Dendritic cell treated with granulocyte-macrophage colony-stimulating factor and Interleukin-4, amounts not matched to agents 40 ng/mL and 50 ng/mL, for 4 days (primary cell): ENCODE measurements around the gene ZDHHC16.
"Not testable (repeated sequence)": the region's sequence is repeated elsewhere in the genome, so short reads cannot be mapped to it uniquely, and the experiment has no call there.

Source experiments
- H3K27ac Mint-ChIP-seq: one replicate; pipeline ENCODE4 v1.8.0; 2022; ENCODE audit warnings: mild to moderate bottlenecking, mixed read lengths
- H3K27me3 Mint-ChIP-seq: one replicate; pipeline ENCODE4 v1.8.0; 2022; ENCODE audit warnings: mild to moderate bottlenecking, mixed read lengths
- H3K36me3 Mint-ChIP-seq: one replicate; pipeline ENCODE4 v1.8.0; 2022; ENCODE audit warnings: low read depth, mixed read lengths
- H3K4me1 Mint-ChIP-seq: one replicate; pipeline ENCODE4 v1.8.0; 2022; ENCODE audit warnings: low read depth, mixed read lengths
- H3K4me3 Mint-ChIP-seq: one replicate; pipeline ENCODE4 v1.8.0; 2022; ENCODE audit warnings: mild to moderate bottlenecking, moderate library complexity, mixed read lengths
- H3K9me3 Mint-ChIP-seq: one replicate; pipeline ENCODE4 v1.8.0; 2022; ENCODE audit warnings: mixed read lengths
- intact Hi-C: fragments of 100-400 bp; cut with micrococcal nuclease; formaldehyde crosslinking; loops from one replicate; pipeline ENCODE4 v1.15.0; 2022

ZDHHC16 gene

DNA sequence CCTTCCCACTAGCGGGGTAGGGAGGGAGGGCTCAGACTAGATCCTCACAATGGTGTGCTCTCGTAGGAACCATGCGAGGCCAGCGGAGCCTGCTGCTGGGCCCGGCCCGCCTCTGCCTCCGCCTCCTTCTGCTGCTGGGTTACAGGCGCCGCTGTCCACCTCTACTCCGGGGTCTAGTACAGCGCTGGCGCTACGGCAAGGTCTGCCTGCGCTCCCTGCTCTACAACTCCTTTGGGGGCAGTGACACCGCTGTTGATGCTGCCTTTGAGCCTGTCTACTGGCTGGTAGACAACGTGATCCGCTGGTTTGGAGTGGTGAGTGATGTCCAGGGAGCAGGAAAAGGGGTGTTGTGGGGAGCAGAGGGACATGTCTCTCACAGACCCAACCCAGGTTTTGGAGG lies 5.6 kb downstream of the ZDHHC16 start:
- Mint-ChIP-seq H3K9me3 (no peaks in the 10 kb centered on the region), H3K4me1 (peaks cover 16% of the 10 kb centered on the region), H3K27ac (no peak overlapping the region), H3K27me3 (no peaks in the 10 kb centered on the region), H3K4me3 (no peak overlapping the region), H3K36me3 (peaks cover 62% of the 10 kb centered on the region)
- intact Hi-C loops = no loop called here

- intact Hi-C loops = no loop called here
- Mint-ChIP-seq H3K9me3 (no peaks in the 10 kb centered on the region), H3K4me1 (peaks cover 9% of the 10 kb centered on the region), H3K36me3 (peaks cover 70% of the 10 kb centered on the region), H3K27me3 (no peaks in the 10 kb centered on the region), H3K27ac (no peak overlapping the region), H3K4me3 (no peak overlapping the region)
These were observed 6.4 kb downstream of the ZDHHC16 start for GRCh38 chr10:97452352-97452751.

DNA sequence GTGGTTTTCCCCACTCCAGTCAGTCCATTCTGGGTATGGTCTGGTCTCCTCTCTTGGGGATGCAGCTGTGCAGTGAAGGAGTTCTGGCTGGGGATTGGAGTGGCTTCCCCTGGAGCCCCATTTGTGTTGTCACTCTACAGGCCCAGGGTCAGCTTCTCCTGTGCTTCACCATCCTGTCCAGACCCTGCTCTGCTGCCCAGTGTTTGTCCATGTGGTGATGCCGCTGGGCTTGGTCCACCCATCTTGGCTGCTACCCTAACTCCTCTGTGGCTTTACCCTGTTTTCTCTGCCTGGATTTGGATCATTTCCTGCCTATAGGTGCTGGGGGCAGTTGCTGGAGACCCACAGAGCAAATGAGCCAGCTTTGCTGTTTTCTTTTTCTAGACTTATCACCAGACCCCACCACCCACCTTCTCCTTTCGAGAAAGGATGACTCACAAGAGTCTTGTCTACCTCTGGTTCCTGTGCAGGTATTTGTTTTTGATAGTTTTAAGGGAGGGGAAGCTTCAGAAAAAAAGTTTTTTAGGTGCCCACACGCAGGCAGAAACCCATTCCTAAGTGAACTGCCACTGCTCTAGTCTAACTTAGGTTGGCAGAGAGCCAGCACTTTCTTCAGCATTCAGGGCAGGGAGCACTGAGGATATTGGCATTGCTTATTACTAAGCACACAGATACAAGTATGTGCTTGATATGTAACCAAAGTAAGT lies 8.5 kb downstream of the ZDHHC16 start:
- Mint-ChIP-seq H3K36me3 (peaks cover 91% of the 10 kb centered on the region), H3K4me1 (no peaks in the 10 kb centered on the region), H3K27me3 (no peaks in the 10 kb centered on the region), H3K27ac (peak overlapping the region; percentile 8), H3K9me3 (no peaks in the 10 kb centered on the region), H3K4me3 (no peak overlapping the region)
- intact Hi-C loops = no loop called here

GRCh38 chr10:97456034-97456685 lies 10.2 kb downstream of the ZDHHC16 start:
- H3K4me1 Mint-ChIP-seq = no peaks in the 10 kb centered on the region
- no peaks in the 10 kb centered on the region for H3K27me3 Mint-ChIP-seq
- H3K36me3 Mint-ChIP-seq = peaks cover 96% of the 10 kb centered on the region
- H3K9me3 Mint-ChIP-seq = no peaks in the 10 kb centered on the region
- H3K4me3 Mint-ChIP-seq = no peak overlapping the region
- intact Hi-C loops = no loop called here
- no peak overlapping the region for H3K27ac Mint-ChIP-seq

GRCh38 chr10:97456686-97457065 lies 10.7 kb downstream of the ZDHHC16 start:
- Mint-ChIP-seq H3K4me1 (no peaks in the 10 kb centered on the region), H3K36me3 (peaks cover 97% of the 10 kb centered on the region), H3K27me3 (no peaks in the 10 kb centered on the region), H3K4me3 (no peak overlapping the region), H3K27ac (no peak overlapping the region), H3K9me3 (no peaks in the 10 kb centered on the region)
- intact Hi-C loops = no loop called here

- H3K4me3 Mint-ChIP-seq = no peak overlapping the region
- no peaks in the 10 kb centered on the region for H3K9me3 Mint-ChIP-seq
- H3K36me3 Mint-ChIP-seq = peaks cover 97% of the 10 kb centered on the region
- H3K27ac Mint-ChIP-seq = no peak overlapping the region
- intact Hi-C loops = no loop called here
- H3K27me3 Mint-ChIP-seq = no peaks in the 10 kb centered on the region
- H3K4me1 Mint-ChIP-seq = no peaks in the 10 kb centered on the region
These were observed 13.1 kb downstream of the ZDHHC16 start for GRCh38 chr10:97459111-97459510.

DNA sequence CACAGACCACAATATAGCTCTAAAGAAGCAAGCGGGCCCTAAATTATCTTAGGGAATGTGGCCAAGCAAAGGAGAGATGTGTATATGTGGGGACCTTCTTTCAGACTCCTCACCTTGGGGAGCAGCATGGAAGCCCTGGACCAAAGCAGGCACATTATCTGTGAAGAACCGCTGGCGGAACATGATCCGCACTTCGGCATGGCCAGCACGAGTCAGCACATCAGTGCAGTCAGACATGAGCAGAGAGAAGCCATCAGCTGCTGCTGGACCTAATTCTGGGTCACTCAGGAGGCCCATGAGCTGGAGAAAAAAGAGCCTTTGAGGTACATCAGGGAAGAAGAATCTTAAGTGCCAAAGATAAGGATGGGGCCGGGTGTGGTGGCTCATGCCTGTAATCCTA lies 14.0 kb downstream of the ZDHHC16 start:
- H3K36me3 Mint-ChIP-seq = peaks cover 100% of the 10 kb centered on the region
- no peaks in the 10 kb centered on the region for H3K9me3 Mint-ChIP-seq
- intact Hi-C loops = no loop called here
- no peaks in the 10 kb centered on the region for H3K27me3 Mint-ChIP-seq
- no peak overlapping the region for H3K4me3 Mint-ChIP-seq
- no peaks in the 10 kb centered on the region for H3K4me1 Mint-ChIP-seq
- H3K27ac Mint-ChIP-seq = no peak overlapping the region

DNA sequence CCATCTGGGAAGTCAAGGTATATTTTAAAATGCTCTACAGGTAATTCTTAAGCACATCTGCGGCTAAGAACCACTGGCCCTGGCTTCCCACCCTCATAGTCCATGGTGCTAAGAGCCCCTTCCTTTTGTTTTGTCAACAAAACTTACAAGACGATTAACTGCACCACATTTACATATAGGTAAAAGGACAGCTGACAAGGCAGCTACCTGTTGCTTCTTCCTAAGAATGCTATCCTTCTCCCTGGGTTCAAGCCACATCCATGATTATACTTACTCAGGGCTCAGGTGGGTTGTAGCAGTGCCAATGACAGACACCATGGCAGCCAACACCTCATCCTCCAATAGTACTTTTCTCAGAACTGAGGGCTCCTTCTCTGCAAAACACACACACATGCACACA lies 16.3 kb downstream of the ZDHHC16 start:
- Mint-ChIP-seq H3K4me1 (no peaks in the 10 kb centered on the region), H3K4me3 (no peak overlapping the region), H3K36me3 (peaks cover 100% of the 10 kb centered on the region), H3K9me3 (no peaks in the 10 kb centered on the region), H3K27me3 (no peaks in the 10 kb centered on the region), H3K27ac (no peak overlapping the region)
- intact Hi-C loops = no loop called here

- Mint-ChIP-seq H3K4me1 (no peaks in the 10 kb centered on the region), H3K36me3 (peaks cover 100% of the 10 kb centered on the region), H3K9me3 (no peaks in the 10 kb centered on the region), H3K27me3 (no peaks in the 10 kb centered on the region), H3K27ac (no peak overlapping the region), H3K4me3 (no peak overlapping the region)
- intact Hi-C loops = loop anchor here (1.0 kb wide), 1 partner anchor 90 kb away; no protein-coding TSS in a partner anchor
These were observed 17.6 kb downstream of the ZDHHC16 start for GRCh38 chr10:97463363-97464132.

- H3K36me3 Mint-ChIP-seq = peaks cover 100% of the 10 kb centered on the region
- intact Hi-C loops = no loop called here
- no peak overlapping the region for H3K27ac Mint-ChIP-seq
- H3K27me3 Mint-ChIP-seq = no peaks in the 10 kb centered on the region
- H3K4me3 Mint-ChIP-seq = no peak overlapping the region
- no peaks in the 10 kb centered on the region for H3K4me1 Mint-ChIP-seq
- H3K9me3 Mint-ChIP-seq = no peaks in the 10 kb centered on the region
These were observed 18.3 kb downstream of the ZDHHC16 start for GRCh38 chr10:97464226-97464625.

- no peaks in the 10 kb centered on the region for H3K9me3 Mint-ChIP-seq
- H3K27me3 Mint-ChIP-seq = no peaks in the 10 kb centered on the region
- no peak overlapping the region for H3K27ac Mint-ChIP-seq
These were observed 20.0 kb downstream of the ZDHHC16 start for GRCh38 chr10:97465982-97466381.

DNA sequence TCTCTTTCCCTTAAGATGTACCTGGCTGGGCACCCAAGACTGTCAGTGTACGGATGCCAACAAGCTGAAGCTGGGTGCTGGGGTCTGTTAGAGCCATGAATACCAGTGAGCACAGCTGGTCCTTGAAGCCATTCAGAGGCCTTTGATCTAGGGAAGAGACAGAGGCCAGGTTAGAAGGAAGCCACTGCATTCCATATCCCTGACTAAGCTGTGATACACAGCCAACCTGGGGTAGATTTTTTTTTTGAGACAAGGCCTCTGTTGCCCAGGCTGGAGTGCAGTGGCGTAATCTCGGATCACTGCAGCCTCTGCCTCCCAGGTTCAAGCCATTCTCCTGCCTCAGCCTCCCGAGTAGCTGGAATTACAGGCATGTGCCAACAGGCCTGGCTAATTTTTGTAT lies 20.8 kb downstream of the ZDHHC16 start:
- peaks cover 96% of the 10 kb centered on the region for H3K36me3 Mint-ChIP-seq

More at GRCh38 chr10:97465982-97466381, 20.0 kb downstream of the ZDHHC16 start:
- Mint-ChIP-seq H3K4me3 (no peak overlapping the region), H3K36me3 (peaks cover 100% of the 10 kb centered on the region), H3K4me1 (no peaks in the 10 kb centered on the region)
- intact Hi-C loops = no loop called here

DNA sequence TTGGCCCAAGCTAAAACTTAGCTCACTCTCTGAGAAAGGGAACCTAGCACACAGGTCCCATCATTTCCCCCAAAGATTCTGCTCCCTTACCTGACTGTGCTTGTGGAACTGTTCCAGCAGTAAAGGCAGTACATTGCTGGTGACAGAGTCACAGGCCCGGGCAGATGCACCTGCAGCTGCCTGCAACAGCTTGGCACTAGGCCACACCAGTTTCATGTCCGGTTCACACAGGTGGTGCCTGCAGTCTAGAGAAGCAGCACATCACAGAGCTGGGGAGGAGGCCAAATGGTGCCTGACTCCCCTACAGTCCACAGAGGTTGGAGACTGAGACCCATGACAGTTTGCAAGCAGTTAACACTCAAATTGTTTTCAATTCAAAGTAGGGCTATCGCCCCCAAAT lies 22.2 kb downstream of the ZDHHC16 start:
- Mint-ChIP-seq H3K36me3 (peaks cover 96% of the 10 kb centered on the region), H3K4me1 (no peaks in the 10 kb centered on the region), H3K4me3 (no peak overlapping the region), H3K9me3 (no peaks in the 10 kb centered on the region), H3K27ac (no peak overlapping the region), H3K27me3 (no peaks in the 10 kb centered on the region)
- intact Hi-C loops = no loop called here

More for the DNA sequence above, 20.8 kb downstream of the ZDHHC16 start:
- Mint-ChIP-seq H3K9me3 (no peaks in the 10 kb centered on the region), H3K4me1 (no peaks in the 10 kb centered on the region), H3K27me3 (no peaks in the 10 kb centered on the region), H3K4me3 (no peak overlapping the region), H3K27ac (no peak overlapping the region)
- intact Hi-C loops = no loop called here

DNA sequence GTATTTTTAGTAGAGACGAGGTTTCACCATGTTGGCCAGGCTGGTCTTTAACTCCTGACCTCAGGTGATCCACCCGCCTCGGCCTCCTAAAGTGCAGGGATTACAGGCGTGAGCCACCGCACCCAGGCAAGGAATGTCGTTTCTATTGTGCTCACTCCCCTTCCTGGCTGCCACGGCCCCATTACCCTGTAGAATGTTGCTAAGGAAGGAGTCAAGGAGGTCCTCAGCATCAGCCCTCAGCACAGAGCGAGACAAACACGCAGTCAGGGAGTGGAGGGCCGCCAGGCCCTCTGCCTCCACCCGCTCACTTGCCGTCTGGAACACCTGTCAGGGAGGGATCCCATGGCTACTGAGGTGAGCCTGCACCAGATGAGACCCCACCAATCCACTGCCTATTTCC lies 22.8 kb downstream of the ZDHHC16 start:
- H3K27me3 Mint-ChIP-seq, H3K4me3 Mint-ChIP-seq, H3K4me1 Mint-ChIP-seq, H3K27ac Mint-ChIP-seq, H3K9me3 Mint-ChIP-seq, intact Hi-C loops: not testable (repeated sequence)
- peaks cover 96% of the 10 kb centered on the region for H3K36me3 Mint-ChIP-seq
